GM18499 (cell line): ENCODE results near the gene HPRT1.
A peak's percentile ranks its signal among the peaks of the same experiment; 100 is the strongest.
"Not testable (repeated sequence)": the region's sequence is repeated elsewhere in the genome, so short reads cannot be mapped to it uniquely, and the experiment has no call there.

Experiments used
- ATAC-seq: cut with Tn5 transposase; IDR thresholded peaks from one replicate; pipeline ENCODE4 v1.9.1; 2021; ENCODE audit warnings: moderate number of reproducible peaks; ENCODE audit not compliant: insufficient read depth, unreplicated experiment

The HPRT1 gene, protein sequence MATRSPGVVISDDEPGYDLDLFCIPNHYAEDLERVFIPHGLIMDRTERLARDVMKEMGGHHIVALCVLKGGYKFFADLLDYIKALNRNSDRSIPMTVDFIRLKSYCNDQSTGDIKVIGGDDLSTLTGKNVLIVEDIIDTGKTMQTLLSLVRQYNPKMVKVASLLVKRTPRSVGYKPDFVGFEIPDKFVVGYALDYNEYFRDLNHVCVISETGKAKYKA

DNA sequence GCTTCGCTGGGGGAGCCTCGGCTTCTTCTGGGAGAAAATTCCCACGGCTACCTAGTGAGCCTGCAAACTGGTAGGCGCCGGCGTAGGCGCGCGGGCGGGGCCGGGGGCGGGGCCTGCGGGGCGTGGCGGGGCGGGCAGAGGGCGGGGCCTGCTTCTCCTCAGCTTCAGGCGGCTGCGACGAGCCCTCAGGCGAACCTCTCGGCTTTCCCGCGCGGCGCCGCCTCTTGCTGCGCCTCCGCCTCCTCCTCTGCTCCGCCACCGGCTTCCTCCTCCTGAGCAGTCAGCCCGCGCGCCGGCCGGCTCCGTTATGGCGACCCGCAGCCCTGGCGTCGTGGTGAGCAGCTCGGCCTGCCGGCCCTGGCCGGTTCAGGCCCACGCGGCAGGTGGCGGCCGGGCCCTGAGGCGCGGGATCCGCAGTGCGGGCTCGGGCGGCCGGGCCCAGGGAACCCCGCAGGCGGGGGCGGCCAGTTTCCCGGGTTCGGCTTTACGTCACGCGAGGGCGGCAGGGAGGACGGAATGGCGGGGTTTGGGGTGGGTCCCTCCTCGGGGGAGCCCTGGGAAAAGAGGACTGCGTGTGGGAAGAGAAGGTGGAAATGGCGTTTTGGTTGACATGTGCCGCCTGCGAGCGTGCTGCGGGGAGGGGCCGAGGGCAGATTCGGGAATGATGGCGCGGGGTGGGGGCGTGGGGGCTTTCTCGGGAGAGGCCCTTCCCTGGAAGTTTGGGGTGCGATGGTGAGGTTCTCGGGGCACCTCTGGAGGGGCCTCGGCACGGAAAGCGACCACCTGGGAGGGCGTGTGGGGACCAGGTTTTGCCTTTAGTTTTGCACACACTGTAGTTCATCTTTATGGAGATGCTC, at the start of gene HPRT1:
HPRT1 (plus strand) TSS at position 161 of the 857 bp plus-strand sequence; CDS start at position 308, 147 bp downstream.
- ATAC-seq = no peak

DNA sequence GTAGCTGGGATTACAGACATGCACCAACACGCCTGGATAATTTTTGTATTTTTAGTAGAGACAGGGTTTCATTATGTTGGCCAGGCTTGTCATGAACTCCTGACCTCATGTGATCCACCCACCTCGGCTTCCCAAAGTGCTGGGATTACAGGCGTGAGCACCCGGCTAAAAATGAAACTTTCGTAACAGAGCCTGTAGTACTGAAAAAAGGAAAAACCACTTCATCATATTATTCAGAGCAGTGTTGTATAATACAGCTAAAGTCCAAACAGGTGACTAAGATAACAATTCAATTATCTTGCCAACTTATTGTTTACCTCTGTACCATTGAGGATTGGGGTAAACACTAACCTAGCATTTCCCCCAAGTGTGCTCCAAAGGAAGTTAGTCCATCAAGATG, 43.9 kb upstream of the HPRT1 start:
- no peak for ATAC-seq

DNA sequence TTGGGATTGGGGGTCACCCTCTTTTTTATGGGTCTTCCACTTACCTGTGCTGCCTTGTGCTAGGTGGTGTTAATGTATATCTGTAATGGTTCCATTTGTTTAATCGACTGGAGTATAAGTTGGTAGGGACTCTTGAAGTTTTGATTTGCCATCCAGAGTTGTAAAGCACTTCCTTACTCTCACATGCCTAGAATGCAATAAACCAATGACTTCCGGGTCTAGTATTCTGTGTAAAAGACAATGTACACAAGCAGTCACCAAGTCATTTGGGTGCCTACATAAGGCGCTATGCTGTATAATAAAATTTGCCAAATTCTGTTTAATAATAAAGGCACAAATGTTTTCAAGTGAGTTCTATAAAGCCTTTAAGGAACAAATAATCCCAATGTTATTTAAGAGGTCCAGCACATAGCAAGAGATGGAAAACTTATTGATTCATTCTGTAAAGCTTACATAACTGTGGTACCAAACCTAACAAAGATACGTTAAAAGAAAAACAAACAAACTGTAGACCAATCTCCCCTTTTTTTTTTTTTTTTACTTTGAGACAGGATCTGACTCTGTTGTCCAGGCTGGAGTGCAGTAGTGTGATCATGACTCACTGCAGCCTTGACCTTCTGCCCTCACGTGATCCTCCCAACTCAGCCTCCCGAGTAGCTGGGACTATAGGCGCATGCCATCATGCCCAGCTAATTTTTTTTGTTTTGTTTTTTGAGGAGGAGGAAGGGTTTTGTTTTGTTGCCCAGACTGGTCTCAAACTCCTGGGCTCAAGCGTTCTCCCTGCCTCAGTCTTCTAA, 41.5 kb upstream of the HPRT1 start:
- ATAC-seq = no peak

DNA sequence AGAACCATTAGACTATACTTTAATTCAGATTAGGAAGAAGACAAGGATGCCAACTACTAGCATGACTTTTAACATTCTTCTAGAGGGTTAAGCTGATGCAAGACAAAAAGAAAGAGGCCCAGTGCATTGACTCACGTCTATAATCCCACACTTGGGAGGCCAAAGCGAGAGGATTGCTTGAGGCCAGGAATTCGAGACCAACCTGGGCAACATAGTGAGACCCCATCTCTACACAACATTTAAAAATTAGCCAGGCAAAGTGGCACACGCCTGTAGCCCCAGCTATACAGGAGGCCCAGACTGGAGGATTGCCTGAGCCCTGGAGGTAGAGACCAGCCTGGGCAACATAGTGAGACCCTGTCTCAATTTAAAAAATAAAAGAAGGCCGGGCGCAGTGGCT, 40.2 kb upstream of the HPRT1 start:
- no peak for ATAC-seq

DNA sequence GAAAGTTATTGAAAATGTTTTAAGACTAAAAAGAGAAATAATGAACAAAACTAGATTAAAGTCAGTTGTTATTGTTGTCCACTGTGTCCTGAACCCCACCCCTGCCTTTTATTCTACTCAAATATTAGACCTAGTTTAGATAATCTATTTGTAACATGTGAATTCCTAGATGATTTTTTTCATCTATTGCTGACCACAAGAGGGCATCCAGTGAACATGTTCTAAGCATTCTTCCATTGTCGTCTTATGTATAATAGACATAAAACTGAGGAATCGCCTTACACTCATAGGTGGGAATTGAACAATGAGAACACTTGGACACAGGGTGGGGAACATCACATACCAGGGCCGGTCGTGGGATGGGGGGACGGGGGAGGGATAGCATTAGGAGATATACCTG, 36.4 kb upstream of the HPRT1 start:
- no peak for ATAC-seq

DNA sequence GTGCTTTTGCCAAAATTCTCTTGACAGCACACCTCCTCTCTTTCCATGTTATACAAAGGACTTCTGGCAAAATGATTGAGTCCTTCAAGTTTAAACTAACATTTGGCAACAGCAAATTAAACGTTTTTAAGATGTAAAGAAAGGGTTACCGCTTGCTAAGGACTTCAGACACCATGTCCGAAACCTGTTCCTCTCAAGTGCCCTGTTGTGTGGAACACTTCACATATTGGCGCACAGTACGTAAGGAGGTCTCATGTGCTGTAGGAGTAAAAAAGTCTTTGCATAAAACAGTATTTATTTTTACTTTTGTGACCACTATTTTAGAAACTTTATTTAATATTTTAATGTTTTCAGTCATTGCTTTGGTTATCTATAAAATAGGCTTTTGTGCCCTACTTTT, 33.7 kb upstream of the HPRT1 start:
- ATAC-seq = no peak

DNA sequence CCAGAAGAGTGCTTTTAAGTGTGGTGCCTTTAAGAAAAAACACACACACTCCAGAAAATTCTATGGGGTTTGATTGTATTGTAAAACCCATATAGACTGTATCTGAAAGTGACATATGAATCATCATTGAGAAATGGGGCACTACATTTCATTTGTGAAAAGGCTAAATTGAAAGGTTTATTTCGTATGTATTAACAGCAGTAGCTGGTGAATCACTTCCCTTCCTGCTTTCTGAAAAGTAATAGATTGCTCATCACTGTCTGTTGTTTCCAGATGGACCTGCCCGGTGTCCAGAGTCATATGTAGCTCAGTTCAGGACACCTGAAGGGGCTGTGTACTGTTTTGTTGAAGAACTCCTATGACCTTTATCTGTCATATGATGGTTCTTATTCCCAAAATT, 28.1 kb upstream of the HPRT1 start:
- no peak for ATAC-seq

DNA sequence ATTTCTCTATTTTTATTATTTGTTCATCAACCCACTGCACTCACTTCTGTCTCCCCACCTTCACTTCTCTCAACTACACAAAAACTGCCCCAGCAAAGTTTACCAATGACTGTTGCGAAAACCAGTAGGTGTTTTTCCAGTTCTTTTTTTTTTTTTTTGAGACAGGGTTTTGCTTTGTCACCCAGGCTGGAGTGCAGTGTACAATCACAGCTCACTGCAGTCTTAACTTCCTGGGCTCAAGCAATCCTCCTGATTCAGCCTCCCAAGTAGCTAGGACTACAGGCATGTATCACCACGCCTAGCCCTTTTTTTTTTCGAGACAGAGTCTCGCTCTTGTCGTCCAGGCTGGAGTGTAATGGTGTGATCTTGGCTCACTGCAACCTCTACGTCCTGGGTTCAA, 24.1 kb upstream of the HPRT1 start:
- no peak for ATAC-seq

DNA sequence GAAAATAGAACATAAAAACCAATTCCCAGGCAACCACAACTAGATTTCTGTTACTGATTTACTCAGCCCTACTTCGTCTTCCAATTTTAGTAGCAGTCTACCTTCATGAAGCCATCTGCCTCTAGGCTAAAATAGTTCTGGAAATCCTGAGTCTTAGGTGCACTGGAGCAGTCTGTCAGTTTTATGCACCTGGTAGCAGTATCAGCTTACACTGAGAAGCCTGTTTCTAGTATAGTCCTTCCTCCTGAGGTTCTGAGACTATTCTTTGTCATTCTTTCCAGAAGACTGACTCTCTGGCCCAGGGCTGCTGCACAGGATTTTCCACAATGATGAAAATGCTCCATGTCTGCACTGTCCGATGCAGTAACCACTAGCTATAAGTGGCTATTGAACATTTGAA, 16.9 kb upstream of the HPRT1 start:
- ATAC-seq = peak; percentile 54

DNA sequence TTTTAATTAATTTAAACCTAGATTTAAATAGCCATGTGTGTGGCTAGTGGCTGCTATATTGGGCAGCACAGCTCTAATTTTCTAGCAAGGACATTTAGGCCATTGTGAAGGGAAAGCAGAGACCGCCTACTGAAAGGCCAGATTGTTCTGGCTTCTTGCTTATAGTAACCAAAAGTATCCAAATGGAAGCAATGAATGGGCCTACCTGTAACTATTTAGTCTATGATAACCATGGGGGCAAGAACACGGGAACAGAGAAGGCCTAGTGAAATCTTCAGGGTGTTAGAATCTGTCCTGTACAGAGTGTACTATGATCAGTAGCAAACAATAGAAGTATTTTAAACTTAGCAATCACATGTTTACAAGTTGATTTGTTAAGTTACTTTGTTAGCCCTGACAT, 16.5 kb upstream of the HPRT1 start:
- ATAC-seq = no peak

DNA sequence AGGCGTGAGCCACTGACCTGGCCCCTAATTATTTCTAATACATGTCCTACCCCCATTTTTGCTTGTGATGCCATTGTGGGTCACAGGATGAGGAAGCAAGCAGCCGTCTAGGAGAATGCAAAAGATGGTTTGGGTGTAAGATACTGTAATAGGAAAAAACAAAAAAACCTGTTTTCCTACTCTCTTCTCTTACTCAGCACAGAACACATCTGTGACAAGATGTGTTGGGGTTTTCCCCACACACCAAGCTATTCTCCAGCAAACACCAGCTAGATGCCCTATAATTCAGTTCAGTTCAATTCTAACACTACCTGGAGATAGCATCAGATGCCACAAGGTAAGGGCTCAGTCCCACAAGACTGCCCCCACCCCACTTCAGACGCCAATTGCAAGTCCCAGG, 15.3 kb upstream of the HPRT1 start:
- ATAC-seq = no peak

DNA sequence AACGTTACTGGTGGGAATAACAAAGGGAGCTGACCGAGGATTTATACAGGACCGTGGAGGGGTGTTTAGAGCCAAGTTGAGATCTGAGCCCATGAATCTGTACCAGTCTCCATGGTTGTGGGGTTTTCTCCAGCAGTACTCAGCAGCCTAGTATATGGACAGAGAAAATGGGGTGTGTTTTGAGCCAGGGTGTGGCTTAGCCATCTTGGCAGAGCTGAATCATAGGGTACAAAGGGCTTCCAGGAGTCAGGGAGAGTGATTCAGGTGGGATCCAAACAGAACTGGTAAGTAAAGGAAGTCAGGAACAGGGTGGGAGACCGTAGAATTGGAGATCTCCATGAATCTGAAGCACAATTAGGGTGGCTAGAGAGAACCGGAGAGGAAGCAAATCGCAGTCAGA, 7.4 kb upstream of the HPRT1 start:
- no peak for ATAC-seq

DNA sequence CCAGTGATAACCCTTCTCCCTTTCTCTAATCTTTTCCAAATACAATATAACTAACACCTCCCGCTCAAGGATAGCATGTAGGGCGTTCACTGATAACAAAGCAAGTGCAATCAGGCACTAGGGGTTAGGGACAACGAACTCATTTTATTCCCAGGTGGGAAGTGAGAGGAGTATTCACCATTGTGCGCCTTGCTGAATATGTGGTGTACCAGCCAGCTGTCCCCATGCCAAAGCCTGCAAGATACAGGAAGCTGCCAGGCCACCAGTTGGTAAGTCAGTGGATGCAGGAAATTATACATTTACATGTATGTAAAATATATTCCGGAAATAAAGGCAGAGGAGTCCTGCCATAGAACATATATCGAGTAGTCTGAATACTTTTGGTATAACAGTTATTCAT, 6.3 kb upstream of the HPRT1 start:
- ATAC-seq = no peak

DNA sequence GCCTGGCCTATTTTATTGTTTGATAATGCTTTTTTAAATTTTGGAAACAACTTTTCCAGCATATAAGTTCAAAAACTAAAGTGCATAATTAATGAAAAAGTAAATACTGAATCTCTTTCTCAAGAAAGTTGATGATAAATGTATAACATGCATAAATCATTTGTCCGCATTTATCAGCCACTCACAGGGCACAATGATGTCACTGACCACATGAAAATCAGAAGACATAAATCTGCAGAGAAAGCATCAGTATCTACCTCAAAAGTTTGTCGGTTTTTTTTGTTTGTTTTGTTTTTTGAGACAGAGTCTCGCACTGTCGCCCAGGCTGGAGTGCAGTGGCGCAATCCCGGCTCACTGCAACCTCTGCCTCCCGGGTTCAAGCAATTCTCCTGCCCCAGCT, 5.5 kb upstream of the HPRT1 start:
- ATAC-seq = no peak

DNA sequence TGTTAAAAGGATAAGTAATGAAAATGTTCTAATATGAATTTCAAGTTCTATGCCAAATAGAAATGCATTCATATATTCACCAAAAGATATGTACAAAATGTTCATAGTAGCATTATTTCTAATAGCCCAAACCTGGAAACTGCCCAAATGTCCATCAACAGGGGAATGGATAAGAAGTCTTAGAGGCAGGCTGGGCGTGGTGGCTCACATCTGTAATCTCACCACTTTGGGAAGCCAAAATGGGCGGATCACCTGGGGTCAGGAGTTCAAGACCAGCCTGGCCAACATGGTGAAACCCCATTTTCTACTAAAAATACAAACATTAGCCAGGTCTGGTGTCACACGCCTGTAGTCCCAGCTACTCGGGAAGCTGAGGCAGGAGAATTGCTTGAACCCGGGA, 2.3 kb upstream of the HPRT1 start:
- no peak for ATAC-seq

DNA sequence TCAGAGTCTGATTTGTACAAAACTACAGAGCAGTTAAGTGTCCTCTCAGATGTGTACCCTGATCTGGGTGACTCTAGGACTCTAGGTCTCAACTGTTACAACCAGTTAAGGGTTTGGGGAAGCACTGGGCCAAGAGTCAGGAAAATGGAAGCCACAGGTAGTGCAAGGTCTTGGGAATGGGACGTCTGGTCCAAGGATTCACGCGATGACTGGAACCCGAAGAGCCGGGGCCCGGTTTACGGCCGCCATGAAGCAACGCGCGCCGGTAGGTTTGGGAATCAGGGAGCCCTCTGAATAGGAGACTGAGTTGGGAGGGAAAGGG, 321 bp upstream of the HPRT1 start:
- no peak for ATAC-seq

DNA sequence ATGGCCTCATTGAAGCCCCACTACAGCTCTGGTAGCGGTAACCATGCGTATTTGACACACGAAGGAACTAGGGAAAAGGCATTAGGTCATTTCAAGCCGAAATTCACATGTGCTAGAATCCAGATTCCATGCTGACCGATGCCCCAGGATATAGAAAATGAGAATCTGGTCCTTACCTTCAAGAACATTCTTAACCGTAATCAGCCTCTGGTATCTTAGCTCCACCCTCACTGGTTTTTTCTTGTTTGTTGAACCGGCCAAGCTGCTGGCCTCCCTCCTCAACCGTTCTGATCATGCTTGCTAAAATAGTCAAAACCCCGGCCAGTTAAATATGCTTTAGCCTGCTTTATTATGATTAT, 876 bp downstream of the HPRT1 start:
- no peak for ATAC-seq

DNA sequence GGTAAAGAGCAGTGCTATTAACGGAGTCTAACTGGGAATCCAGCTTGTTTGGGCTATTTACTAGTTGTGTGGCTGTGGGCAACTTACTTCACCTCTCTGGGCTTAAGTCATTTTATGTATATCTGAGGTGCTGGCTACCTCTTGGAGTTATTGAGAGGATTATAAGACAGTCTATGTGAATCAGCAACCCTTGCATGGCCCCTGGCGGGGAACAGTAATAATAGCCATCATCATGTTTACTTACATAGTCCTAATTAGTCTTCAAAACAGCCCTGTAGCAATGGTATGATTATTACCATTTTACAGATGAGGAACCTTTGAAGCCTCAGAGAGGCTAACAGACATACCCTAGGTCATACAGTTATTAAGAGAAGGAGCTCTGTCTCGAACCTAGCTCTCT, 1.5 kb downstream of the HPRT1 start:
- no peak for ATAC-seq

DNA sequence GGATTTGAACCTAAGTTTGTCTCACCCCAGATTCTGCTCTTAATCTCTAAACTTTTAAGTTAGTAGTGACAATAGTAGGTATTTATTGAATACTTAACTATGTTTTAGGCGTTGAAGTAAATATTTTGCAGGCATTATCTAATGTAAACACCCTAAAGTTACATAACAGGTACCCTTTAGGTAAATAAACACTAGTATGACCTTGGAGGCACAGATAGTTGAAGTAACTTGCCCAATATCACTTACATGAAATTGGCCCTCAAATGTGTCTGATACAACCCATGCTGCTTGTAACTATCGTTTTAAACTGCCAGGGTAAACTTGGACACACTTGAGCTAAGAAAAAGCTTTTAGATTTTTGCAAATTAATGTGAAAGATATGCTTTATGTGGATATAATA, 3.0 kb downstream of the HPRT1 start:
- ATAC-seq = no peak

DNA sequence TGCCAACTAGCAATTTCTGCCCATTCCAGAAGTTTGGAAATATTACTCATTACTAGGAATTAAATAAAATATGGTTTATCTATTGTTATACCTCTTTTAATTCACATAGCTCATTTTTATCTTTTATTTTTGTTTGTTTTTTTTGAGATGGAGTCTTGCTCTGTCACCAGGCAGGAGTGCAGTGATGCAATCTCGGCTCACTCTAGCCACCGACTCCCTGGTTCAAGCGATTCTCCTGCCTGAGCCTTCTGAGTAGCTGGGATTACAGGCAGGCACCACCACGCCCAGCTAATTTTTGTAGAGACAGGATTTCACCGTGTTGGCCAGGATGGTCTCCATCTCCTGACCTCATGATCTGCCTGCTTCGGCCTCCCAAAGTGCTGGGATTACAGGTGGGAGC, 4.5 kb downstream of the HPRT1 start:
- not testable (repeated sequence) for ATAC-seq

DNA sequence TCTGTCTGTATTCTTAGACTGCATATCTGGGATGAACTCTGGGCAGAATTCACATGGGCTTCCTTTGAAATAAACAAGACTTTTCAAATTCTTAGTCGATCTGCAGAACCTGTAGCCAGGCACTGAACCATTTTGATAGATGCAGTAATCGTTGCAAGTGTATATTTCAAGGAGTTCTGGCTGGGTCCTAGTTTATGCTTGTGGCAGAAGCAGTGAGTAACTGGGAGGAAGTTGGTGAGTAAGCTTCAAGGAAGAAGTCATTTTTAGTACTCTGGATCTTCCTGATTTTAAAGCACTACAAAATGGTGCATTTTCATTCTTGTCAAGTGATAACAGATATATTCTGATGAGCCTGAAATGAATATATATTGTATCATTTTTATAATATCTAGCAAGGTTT, 9.5 kb downstream of the HPRT1 start:
- ATAC-seq = no peak
